Heart right ventricle (tissue), 16 donors: ENCODE results near the gene SLC2A4RG. TPM values are rescaled to one million over a fixed set of nuclear protein-coding genes. Genes with fewer than 3 reads are reported as not detected.

ENCODE experiments used
- ATAC-seq, 8 donors: fragments of 200-7000 bp; cut with Tn5 transposase; one replicate each; pipeline ENCODE4 v1.9.1; 2020; ENCODE audit warnings: mild to moderate bottlenecking in 8 of 8, moderate library complexity in 8 of 8, moderate number of reproducible peaks in 1 of 8
- DNase-seq, 2 donors: peaks; one replicate each; pipeline ENCODE4 v3.0.0-alpha.2; 2020
- H3K27ac ChIP-seq, 10 donors: fragments of 200-600 bp; sonication (generic) in 2 of 10; one replicate each; pipeline versions ENCODE4 v1.5.0 to v1.8.0; 2020 to 2022; ENCODE audit warnings: mild to moderate bottlenecking in 3 of 10
- H3K27me3 ChIP-seq, 7 donors: fragments of 200-600 bp; one replicate each; pipeline ENCODE4 v1.8.0; 2021 to 2022; ENCODE audit warnings: mild to moderate bottlenecking in 2 of 7
- H3K36me3 ChIP-seq, 9 donors: fragments of 200-600 bp; sonication (generic) in 1 of 9; one replicate each; pipeline versions ENCODE4 v1.5.0 to v1.8.0; 2020 to 2022; ENCODE audit warnings: mild to moderate bottlenecking in 2 of 9
- H3K4me1 ChIP-seq, 9 donors: fragments of 200-600 bp; sonication (generic) in 1 of 9; one replicate each; pipeline versions ENCODE4 v1.5.0 to v1.8.0; 2020 to 2022; ENCODE audit warnings: mild to moderate bottlenecking in 4 of 9
- H3K4me3 ChIP-seq, 10 donors: fragments of 200-600 bp; sonication (generic) in 2 of 10; one replicate each; pipeline versions ENCODE4 v1.5.0 to v1.8.0; 2020 to 2022; ENCODE audit warnings: mild to moderate bottlenecking in 7 of 10, moderate library complexity in 2 of 10
- H3K9me3 ChIP-seq, 11 donors: fragments of 200-600 bp in 10 of 11; sonication (generic) in 2 of 11; one replicate each; pipeline versions ENCODE4 v1.5.0 to v1.8.0; 2013 to 2022; ENCODE audit warnings: mild to moderate bottlenecking in 2 of 11, control low read depth in 1 of 11, moderate library complexity in 1 of 11
- CTCF ChIP-seq, 9 donors: fragments of 200-600 bp; sonication (generic) in 2 of 9; IDR thresholded peaks; one replicate each; pipeline versions ENCODE4 v1.5.0 to v1.8.0; 2021 to 2022; ENCODE audit warnings: antibody characterized with exemption in 9 of 9, mild to moderate bottlenecking in 5 of 9, moderate library complexity in 1 of 9
- WGBS, 2 donors: extraction: QIAGEN DNeasy Blood & Tissue Kit; methylation state at CpG; one replicate each; pipeline ENCODE4 v1.1.7; 2013; ENCODE audit warnings: inconsistent platforms in 1 of 2; 5-methylcytosine and 5-hydroxymethylcytosine counted together
- intact Hi-C, 10 donors: fragments of 100-400 bp; cut with DNase I; formaldehyde crosslinking; loops; one replicate each; pipeline versions ENCODE4 v1.11.1 to v1.14.2; 2022
- polyA plus RNA-seq, 2 donors: library from polyadenylated mRNA; stranded (reverse); fragments of 200-250 nt; gene quantifications; one replicate each; pipeline ENCODE4 v1.2.3, GENCODE V29; 2013
- total RNA-seq, 10 donors: library from RNA; stranded (reverse); fragmentation: NEBNext Ultra II Directional in 3 of 10; extraction: Animal tissue kit (Norgen Biotek cat#: 25700) in 3 of 10; gene quantifications; one replicate each; pipeline versions ENCODE4 v1.2.1 to v1.2.4, GENCODE V29; 2021 to 2023
- donor health status: Arrhythmogenic right ventricular cardiomyopathy.
- donor health status: ischemic (EF 13 %, LVEDD 7.1; RV severe dilation, severe dysfunction).
- donor health status: healthy with polysubstance abuse.
- donor health status: DM: no; HTN: yes; CAD: no.
- donor health status: DM: no; HTN: no; CAD: no.
- donor health status: ischemic (EF 25% LVEDD 6.9; RV normal size, moderate dysfunction).
- donor health status: ischemic (EF 25% LVEDD 5.7; RV mildly dilated, moderate dysfunction).
- donor health status: healthy.
- donor health status: DM: yes; HTN: yes; CAD: no.
- donor health status: Ischemic cardiomyopathy.
- donor health status: ischemic (EF 35%, LVEDD 5.7; RV mildly dilated, moderate dysfunction).
- donor health status: nonischemic (EF 11% LVEDD 7.7; RV severe dilation, severe dysfunction).
- donor health status: DM: yes; HTN: yes; CAD: no.
- donor health status: PGD.
- donor health status: ischemic (EF 29% LVEDD 5.4; RV normal size, mild dysfunction).
- donor health status: nonischemic (EF 23%, LVEDD 6.1; RV moderate dilation, normal function).

The SLC2A4RG gene
- total and polyA plus RNA-seq, 12 donors, result 36.3 to 114 (median 76.8) TPM

GRCh38 chr20:63693733-63694583 is 45.6 kb upstream of the SLC2A4RG start:
- peak in 1 of 2 donors; percentile 11 for DNase-seq
- ATAC-seq, result no peak
- H3K4me1 ChIP-seq, result peaks cover 16 to 56% (median 46%) of the 10 kb centered on the region in 9 donors
- peaks cover 0 to 40% (median 5%) of the 10 kb centered on the region in 9 donors for H3K36me3 ChIP-seq
- H3K27me3 ChIP-seq, result no peaks in the 10 kb centered on the region
- peak overlapping the region in 1 of 10 donors; percentile 10 for H3K27ac ChIP-seq
- WGBS, 2 donors, result 90 to 96% methylated on average over 21 of the region's 21 CpGs
- intact Hi-C loops, result no loop called here
- no peak for TF ChIP-seq CTCF (IDR thresholded peaks at IDR 0.05)
- H3K9me3 ChIP-seq, result no peaks in the 10 kb centered on the region
- no peak overlapping the region for H3K4me3 ChIP-seq

GRCh38 chr20:63694584-63695423 is 44.8 kb upstream of the SLC2A4RG start:
- Histone ChIP-seq H3K4me3 (no peak overlapping the region), H3K4me1 (peaks cover 22 to 61% (median 51%) of the 10 kb centered on the region in 9 donors), H3K27me3 (no peaks in the 10 kb centered on the region), H3K9me3 (no peaks in the 10 kb centered on the region), H3K36me3 (peaks cover 0 to 47% (median 5%) of the 10 kb centered on the region in 9 donors), H3K27ac (peak overlapping the region in 6 of 10 donors; percentile 15 to 93 (median 74))
- 87 to 89% methylated on average over 37 of the region's 37 CpGs for WGBS, 2 donors
- DNase-seq (peak in 1 of 2 donors; percentile 21), ATAC-seq (no peak)
- intact Hi-C loops, result no loop called here
- no peak for TF ChIP-seq CTCF (IDR thresholded peaks at IDR 0.05)

GRCh38 chr20:63695424-63696305 is 43.9 kb upstream of the SLC2A4RG start:
- Histone ChIP-seq H3K27me3 (no peaks in the 10 kb centered on the region), H3K9me3 (no peaks in the 10 kb centered on the region), H3K4me3 (no peak overlapping the region), H3K27ac (peak overlapping the region in 9 of 10 donors; percentile 68 to 93 (median 77)), H3K36me3 (peaks cover 0 to 55% (median 5%) of the 10 kb centered on the region in 9 donors), H3K4me1 (peaks cover 22 to 64% (median 53%) of the 10 kb centered on the region in 9 donors)
- ATAC-seq, result peak; percentile 36 to 82 (median 56)
- peak in 1 of 9 donors; percentile 7 for TF ChIP-seq CTCF (IDR thresholded peaks at IDR 0.05)
- intact Hi-C loops, result no loop called here
- WGBS, 2 donors, result 59 to 68% methylated on average over 25 of the region's 25 CpGs
- DNase-seq, result peak; percentile 73 to 80
